Measurements from ENCODE around the gene BDKRB1.

DNA sequence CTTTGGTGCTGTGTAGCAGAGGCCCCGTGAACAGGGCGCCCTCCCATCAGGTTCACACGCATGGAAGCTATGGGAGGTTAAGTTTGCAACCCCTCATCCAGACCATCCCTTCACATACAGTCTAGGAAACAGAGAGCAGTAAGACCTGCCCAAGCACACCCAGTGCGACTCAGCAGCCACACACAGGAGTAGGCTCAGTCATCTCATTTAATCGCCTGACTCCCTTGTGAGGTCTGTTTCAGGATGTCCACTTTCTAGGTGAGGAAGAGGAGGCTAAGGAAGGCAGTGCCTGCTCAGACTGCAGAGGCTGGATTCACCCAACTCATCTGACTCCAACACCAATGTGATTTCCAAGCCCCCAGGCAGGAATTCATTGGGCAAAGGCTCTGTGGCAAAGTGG is 11.9 kb downstream of the BDKRB1 start:
- TF ChIP-seq, protein P1, sequence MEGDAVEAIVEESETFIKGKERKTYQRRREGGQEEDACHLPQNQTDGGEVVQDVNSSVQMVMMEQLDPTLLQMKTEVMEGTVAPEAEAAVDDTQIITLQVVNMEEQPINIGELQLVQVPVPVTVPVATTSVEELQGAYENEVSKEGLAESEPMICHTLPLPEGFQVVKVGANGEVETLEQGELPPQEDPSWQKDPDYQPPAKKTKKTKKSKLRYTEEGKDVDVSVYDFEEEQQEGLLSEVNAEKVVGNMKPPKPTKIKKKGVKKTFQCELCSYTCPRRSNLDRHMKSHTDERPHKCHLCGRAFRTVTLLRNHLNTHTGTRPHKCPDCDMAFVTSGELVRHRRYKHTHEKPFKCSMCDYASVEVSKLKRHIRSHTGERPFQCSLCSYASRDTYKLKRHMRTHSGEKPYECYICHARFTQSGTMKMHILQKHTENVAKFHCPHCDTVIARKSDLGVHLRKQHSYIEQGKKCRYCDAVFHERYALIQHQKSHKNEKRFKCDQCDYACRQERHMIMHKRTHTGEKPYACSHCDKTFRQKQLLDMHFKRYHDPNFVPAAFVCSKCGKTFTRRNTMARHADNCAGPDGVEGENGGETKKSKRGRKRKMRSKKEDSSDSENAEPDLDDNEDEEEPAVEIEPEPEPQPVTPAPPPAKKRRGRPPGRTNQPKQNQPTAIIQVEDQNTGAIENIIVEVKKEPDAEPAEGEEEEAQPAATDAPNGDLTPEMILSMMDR (IDR thresholded peaks at IDR 0.05), result no peak
- no peak for TF ChIP-seq POLR2A (IDR thresholded peaks at IDR 0.05)
